IPS-18c (cell line): ENCODE measurements around the gene SURF6.

Experiments
- H3K4me3 ChIP-seq: 2 replicates; pipeline ENCODE4 v1.7.0; 2013; ENCODE audit warnings: low read depth, mild to moderate bottlenecking, low read length, moderate library complexity; ENCODE audit not compliant: insufficient read depth
- H3K9me3 ChIP-seq: one replicate; pipeline ENCODE4 v1.6.1; 2013; ENCODE audit warnings: mild to moderate bottlenecking, low read length, moderate library complexity; ENCODE audit not compliant: control insufficient read depth, insufficient read depth

Gene SURF6

DNA sequence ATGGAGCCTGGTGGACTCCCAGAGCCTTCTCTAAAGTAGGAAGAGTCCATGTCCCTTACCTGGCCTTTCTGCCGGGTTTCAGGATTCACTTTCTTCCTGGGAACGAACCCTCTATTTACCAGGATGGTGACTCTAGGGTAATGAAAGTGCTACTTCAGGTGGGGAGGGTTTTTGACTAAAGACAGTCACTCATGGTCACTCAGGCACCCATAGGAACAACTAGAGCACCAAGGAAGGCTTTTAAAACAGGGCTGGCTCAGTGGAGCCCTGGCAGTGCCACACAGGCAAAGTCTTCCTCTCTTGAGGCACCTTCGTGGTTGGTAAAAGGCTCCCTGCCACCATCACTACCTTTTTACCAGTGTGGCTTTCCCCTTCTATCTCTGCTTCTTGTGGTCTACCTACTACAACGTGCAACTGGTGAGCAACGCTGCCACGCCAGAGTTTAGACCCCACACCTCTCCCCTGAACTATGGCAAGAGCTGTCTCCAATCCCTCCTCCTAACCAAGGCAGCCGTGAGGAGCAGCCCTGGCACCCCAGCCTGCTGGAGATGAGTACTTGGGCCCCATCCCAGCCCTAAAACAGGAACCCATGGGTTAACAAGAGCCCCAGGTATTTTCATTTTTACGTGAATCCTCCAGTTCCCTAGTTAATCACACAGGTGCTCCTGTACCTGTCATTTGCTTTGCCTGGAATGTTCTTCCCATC, 16.8 kb upstream of the SURF6 start:
- peaks cover 2% of the 10 kb centered on the region for H3K9me3 ChIP-seq
- H3K4me3 ChIP-seq = no peak overlapping the region

DNA sequence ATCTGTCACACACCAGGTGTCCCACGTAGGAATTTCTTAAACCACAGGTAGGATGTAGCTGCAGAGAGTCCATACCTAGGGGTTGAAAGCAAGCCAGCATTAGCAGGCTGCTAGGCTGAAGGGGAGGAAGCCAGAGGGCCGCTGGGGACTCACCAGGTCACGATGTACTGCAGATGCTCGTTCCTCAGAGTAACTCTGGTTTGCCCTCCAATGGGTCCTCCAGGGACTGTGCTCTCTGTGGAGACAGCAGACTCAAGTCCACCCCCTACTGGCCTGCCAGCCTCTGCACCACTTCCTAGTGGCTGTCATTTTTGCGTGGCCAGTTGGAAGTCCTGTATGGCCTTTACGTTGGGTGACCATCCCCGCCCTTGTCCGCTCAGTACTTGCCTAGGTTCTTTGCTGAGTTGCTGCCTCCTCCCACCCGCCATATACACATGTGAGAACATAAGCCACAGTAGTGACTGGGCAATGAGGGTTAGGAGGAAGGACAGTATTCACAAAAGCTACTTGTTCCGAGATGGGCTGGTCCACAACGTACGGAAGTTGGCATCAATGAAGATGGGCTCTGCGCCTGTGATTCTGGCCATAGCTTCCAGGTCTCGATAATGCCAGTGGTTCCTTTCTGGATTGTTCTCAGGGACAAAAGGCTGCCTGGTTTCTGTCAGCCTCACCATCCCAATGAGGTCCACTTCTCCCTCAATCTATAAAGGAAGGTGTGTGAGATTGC, 16.1 kb upstream of the SURF6 start:
- peaks cover 2% of the 10 kb centered on the region for H3K9me3 ChIP-seq
- no peak overlapping the region for H3K4me3 ChIP-seq

DNA sequence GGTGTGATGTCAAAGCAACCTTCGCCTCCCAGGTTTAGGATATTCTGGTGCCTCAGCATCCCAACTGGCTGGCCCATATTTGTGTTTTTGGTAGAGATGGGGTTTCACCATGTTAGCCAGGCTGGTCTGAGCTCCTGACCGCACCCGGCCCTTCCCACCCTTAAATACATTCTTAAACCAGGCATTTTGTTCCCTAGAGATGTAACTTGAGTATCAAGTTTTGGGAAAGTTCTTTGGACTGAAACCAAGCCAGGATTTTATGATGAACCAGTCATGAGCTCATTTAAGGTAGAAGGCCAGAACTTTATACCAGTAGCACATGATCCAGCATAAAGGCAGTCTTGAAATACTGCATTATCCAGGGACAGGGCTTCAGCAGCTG, 15.5 kb upstream of the SURF6 start:
- Histone ChIP-seq H3K9me3 (peaks cover 2% of the 10 kb centered on the region), H3K4me3 (no peak overlapping the region)

DNA sequence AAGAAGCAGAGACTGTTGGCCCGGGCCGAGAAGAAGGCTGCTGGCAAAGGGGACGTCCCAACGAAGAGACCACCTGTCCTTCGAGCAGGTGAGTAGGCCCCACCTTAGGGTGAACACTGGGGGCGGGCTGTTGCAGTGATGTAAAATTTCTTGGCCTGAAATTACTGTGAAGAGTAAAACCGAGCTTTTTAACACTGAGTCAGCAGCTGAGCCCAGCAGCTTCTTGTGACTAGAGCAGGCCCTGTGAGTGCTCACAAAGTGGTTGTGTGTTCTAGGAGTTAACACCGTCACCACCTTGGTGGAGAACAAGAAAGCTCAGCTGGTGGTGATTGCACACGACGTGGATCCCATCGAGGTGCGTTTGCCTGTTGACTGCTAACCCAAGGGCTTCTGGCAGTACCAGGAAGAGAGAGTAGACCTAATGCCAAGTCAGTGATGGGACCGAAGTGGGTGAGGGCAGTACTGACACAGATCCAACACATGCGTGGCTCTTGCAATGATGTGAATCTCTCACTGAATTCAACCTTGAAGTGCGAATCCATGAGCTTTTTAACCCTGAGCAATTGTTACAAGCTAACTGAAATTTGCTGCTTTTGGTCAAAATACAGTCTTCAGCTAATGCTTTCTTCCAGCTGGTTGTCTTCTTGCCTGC, 14.1 kb upstream of the SURF6 start:
- peak overlapping the region; percentile 99; the same call in 1 of the 2 replicates for H3K4me3 ChIP-seq
- H3K9me3 ChIP-seq = peaks cover 2% of the 10 kb centered on the region

DNA sequence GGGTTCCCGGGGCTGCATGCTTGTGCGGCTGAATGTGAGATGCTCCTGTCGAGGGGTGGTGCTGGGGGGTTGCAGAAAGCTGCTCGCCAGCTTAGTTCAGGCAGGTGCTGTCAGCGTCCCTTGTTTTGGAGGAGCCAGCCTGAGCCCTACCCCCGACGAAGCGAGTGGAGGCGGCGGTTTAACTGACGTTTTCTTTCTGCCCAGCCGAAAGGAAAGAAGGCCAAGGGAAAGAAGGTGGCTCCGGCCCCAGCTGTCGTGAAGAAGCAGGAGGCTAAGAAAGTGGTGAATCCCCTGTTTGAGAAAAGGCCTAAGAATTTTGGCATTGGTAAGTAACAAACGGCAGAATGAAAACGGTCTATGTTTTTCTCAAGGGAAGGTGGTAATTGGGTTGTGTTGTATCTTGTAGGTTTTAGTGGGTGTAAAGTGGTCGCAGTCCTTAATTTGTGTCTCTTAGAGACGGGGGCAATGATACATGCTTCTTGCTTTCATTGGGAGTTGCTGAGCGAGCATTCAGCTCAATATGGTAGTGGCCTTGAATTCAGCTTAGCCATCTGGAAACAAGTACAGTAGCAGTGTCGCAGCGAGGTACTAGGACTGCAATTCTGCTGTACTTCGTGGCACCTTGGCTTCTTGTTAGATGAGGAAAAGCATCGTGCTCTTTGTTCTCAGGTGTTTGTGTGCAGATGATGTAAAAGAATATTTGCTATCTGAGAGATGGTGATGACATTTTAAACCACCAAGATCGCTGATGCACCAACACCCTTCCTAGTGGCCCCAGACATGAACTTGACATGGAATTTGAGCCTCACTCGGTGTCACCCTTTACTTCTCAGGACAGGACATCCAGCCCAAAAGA, 13.0 kb upstream of the SURF6 start:
- H3K9me3 ChIP-seq = peaks cover 2% of the 10 kb centered on the region
- H3K4me3 ChIP-seq = peak overlapping the region; percentile 99

DNA sequence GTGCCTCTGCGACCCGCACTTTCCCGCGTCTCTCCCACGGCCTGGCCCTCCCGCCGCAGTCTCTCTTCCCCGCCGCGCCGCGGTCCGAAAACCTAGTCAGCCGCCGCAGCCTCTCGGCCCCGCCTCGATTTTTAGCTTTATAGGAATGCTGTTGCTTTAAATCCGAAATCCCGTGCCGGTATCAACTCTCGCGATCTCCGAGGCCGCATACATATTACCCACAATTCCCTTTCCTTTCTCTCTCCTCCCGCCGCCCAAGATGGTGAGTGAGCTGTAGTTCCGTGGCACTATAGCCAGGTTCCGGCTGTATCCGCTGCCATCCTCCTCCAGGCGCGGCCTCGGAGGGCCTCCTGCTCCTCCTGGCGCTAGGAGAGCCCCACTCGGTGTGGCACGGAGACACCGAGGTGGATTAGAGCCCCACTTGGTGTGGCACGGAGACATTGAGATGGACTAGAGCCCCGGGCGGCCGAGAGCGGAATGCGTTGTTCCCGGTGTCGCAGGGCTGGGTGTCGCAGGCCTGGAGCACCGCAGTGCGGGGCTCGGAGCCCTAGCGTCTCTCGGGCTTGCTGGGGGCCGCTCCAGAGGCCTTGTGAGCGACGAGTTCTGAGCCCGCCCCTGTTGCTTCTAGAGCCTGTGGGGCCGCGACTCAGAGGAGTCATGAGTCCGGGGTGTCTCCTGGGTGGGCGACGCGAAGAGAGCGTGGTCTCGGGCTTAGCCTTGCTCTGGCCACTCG, 12.2 kb upstream of the SURF6 start, which contains the start of the genes MED22 and RPL7A:
Gene MED22, minus strand, starts transcription at position 147 of the 733 bp plus-strand sequence. CDS start 1,469 bp downstream, outside the sequence.
Gene RPL7A, plus strand, starts transcription at position 234 of the 733 bp plus-strand sequence. Its CDS starts 26 bp downstream, at position 260.
- Histone ChIP-seq H3K9me3 (peaks cover 2% of the 10 kb centered on the region), H3K4me3 (peak within 1 kb of the TSS; percentile 99)

DNA sequence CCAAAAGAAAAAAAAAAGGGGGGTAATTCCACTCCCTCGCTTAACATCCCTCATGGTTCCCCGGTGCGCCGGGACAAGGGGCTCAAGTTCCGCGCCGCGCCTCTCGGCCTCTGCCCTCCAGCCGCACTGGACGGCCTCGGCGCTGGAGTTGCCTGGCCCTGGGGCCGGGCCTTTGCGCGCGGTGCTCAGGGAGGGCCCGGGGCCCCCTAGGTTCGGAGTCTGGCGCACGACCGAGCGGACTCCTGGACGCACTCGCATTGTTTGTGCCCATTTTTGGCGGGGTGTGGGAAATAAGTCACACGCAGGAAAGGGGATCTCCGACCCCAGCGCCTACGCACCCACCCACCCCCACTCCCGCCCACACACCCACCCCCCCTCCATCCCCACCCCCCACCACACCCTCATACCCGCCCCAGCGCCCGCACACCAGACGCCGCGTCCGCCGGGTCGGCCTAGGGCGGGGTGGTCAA, 11.6 kb upstream of the SURF6 start:
- Histone ChIP-seq H3K4me3 (peak overlapping the region; percentile 99), H3K9me3 (peaks cover 2% of the 10 kb centered on the region)

DNA sequence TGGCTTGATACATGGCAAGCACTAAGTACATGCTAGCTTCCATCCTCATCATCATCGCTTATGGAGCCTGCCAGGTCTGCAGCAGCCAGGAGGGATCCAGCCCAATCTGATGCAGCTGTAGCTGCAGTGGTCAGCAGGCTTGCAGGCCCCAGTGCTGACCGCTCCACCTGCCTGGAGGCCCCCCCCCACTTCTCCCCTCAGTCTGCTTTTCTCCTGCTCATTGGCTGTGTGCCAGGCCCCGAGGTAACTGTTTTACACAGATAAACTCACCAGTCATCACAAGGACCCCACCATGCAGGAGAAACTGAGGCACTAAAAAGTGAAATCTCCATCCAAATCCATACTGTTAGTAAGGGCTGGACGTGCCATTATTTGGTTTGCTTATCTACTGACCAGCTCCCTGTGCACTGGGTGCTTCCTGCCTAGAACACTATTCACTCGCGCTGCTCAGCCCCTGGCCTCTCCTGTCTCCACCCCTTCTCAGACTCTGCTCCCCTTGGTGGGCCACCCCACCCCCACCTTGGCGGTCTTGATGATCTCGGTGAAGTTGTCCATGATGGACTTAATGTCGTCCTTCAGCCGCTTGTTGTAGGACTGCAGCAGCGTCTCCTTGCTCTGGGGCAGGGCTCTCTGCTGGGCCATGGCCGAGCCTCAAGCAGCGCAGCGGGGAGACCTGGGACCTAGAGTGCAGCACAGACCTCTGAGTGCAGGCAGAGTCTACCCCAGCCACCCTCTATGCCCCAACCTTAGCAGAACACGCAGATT, 10.2 kb upstream of the SURF6 start:
- peaks cover 2% of the 10 kb centered on the region for H3K9me3 ChIP-seq
- H3K4me3 ChIP-seq = peak overlapping the region; percentile 99

DNA sequence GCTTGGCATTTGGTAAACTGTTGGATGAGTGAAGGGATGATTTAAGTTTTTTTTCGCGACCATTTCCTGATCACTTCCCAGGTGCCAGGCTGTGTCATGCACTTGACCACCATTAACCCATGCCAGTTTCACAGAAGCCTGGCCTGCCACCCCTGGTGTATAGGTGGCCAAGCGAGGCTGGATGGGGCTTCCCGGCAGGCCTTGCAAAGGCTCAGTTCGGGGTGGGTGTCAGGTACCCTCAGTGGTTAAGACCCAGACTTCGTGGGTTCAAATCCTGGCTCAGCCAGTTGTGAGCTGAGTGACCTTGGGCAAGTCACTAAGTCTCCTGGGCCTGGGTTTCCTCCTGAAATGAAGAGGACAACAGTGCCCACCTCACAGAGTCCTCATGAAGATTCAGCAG, 9.6 kb upstream of the SURF6 start:
- H3K4me3 ChIP-seq = no peak overlapping the region
- H3K9me3 ChIP-seq = peaks cover 2% of the 10 kb centered on the region

DNA sequence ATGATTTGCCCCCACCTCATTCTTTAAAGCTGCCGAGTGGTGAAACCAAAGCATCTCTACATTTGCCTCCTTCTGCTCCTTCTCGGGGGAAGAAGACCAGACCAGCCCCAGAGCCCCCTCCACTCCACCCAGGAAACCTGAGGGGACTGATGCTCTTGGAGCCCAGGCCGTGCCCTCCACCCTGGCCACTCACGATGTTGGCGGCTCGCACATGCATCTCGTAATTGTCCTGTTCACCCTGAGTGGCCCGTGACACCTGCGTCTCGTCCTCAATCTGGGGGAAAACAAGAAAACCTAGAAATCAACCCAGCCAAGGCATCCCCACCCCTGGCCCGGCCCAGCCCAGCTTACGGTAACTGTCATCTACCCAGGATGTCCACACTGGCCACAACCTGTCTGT, 9.0 kb upstream of the SURF6 start:
- Histone ChIP-seq H3K4me3 (no peak overlapping the region), H3K9me3 (peaks cover 2% of the 10 kb centered on the region)

DNA sequence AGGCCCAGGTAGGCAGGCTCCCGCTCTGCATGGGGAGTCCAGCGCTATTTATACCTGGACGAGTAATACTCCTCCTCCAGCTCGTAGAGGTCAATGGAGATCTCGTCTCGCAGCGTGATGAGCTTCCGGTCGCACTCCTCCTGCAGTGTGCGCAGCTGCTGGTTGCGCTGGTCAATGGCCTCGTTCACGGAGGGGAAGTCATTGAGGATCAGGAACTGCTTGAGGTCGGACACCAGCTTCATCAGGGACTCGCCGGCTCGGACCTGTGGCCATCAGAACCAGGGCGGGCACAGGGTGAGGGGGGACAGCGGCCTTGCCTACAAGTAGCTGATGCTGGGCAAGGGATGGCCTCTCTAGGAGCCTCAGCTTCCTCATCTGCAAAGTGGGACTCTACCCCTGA, 8.1 kb upstream of the SURF6 start:
- Histone ChIP-seq H3K9me3 (peaks cover 2% of the 10 kb centered on the region), H3K4me3 (no peak overlapping the region)

DNA sequence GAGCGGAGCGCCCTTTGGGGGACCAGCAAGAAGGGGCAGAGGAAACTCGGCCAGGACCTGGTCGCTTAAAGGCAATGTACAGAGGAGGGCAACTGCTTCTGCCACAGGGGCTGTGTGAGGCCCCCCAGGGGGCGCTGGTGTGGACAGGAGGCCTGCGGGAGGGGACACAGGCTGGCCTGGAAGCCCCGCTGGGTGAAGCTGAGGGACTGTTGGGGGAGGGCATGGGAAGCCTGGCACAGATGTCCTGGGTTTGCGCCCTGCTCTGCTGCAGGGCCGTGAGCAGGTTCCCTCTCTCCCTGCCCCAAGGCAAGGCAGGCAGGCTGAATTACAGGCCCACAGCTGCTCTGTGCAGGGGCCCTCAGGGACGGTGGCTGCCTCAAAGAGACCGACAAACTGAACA, 6.6 kb upstream of the SURF6 start:
- Histone ChIP-seq H3K4me3 (no peak overlapping the region), H3K9me3 (no peaks in the 10 kb centered on the region)

DNA sequence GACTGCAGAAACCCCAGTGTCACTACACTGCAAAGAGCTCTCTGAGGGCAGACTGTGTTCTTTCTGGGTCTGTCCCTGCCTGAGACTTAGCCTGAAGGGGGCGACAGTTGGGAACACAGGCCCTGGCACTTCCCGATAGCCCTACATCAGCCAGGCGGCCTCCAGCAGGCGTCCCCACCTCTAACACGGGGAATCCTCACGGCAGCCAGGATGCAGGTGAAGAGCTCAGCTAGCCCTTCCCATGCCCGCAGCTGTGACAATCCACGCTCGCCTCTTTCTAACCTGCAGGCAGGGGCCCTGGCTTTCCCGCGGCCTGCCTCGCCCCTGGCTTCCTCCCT, 6.0 kb upstream of the SURF6 start:
- H3K9me3 ChIP-seq = no peaks in the 10 kb centered on the region
- H3K4me3 ChIP-seq = no peak overlapping the region

DNA sequence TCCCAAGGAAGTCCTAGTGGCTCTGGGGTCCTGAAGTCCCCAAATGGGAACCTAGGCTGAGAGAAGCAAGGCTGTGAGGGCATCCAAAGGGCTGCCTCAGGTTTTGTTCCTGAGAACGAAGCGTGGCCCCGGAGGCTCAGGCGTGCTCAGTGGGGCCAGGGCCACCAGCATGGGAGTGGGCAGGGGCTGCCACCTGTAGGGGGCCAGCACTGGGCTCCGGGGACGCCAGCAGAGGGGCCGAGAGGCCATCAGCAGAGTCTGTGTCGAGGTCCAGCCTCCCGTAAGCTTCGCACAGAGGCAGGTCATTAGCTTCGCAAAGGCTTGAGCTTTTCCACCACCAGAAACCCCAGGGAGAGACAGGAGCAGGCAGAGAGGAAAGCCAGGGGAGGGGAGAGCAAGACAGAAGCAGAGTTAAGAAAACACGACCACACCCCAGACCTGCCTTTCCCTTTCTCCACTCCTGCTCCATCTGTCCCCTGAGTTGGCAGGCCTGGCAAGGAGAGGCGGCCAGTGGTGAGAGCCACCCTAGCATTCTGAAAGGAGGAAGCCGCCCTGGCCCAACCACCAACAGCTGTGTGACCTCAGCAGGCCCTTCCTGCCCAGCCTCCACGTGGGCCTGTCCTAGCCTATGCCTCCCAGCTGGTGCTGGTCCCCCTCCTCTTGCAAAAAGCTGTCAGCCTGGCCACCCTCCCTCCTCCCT, 5.5 kb upstream of the SURF6 start:
- Histone ChIP-seq H3K4me3 (no peak overlapping the region), H3K9me3 (no peaks in the 10 kb centered on the region)

DNA sequence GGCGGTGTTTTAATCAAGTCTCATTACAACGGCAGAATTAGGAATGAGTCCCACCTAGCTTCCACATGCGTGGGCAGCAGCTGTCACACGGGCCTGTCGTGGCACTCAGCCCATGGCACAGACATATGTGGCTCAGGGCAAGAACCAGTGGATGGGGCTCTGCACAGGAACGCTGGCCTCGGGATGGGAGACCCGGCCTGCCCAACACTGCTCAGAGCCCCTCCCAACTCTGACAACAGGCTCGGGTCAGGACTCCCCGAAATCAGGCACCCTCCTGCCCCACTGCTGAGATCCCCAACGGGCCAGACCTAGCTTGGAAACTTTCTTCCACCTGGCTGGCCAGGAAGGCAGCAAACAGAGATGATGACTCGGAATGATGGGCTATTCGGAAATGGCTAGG, 4.9 kb upstream of the SURF6 start:
- H3K9me3 ChIP-seq = no peaks in the 10 kb centered on the region
- H3K4me3 ChIP-seq = no peak overlapping the region
